GM12878 (cell line): ENCODE measurements around the gene CDC27. TPM values are rescaled to one million over a fixed set of nuclear protein-coding genes. Genes with fewer than 3 reads are reported as not detected.

Experiments used
- ATAC-seq: fragments of 200-7000 bp; cut with Tn5 transposase; 3 replicates; pipeline ENCODE4 v1.9.1; 2020; ENCODE audit warnings: mild to moderate bottlenecking, moderate library complexity
- BruUV-seq: library from RNA; stranded (reverse); fragments of 400-500 nt; replicated peaks from 2 replicates; lab custom pipeline; 2021; lab: Mats Ljungman, UMichigan
- CTCF ChIA-PET: fragments of 300-600 bp; sonication (Branson Sonifier 250); formaldehyde crosslinking; extraction: SDS; loops from one replicate; lab custom pipeline; 2021; ENCODE audit warnings: inconsistent platforms; lab: Yijun Ruan, JAX
- POLR2A ChIA-PET: fragments of 350-600 bp; formaldehyde crosslinking; extraction: SDS; loops from one replicate; lab custom pipeline; 2021; ENCODE audit warnings: inconsistent platforms; lab: Charles Lee
- RAD21 ChIA-PET: fragments of 300-600 bp; sonication (Branson Sonifier 250); formaldehyde crosslinking; loops from one replicate; lab custom pipeline; 2023; ENCODE audit warnings: antibody characterized with exemption; ENCODE audit not compliant: unreplicated experiment; lab: Charles Lee
- SMC1A ChIA-PET: fragments of 300-600 bp; sonication (Branson Sonifier 250); formaldehyde crosslinking; loops from one replicate; lab custom pipeline; 2023; ENCODE audit not compliant: unreplicated experiment, uncharacterized antibody; lab: Charles Lee
- DNase-seq: peaks from one replicate; pipeline ENCODE4 v3.0.0-alpha.2; 2011; ENCODE audit warnings: low read depth, low spot score
- FAIRE-seq: peaks from 3 replicates; lab custom pipeline; 2011; peaks lifted over from hg19 to GRCh38; lab: Jason Lieb, UNC
- H2AFZ ChIP-seq: 2 replicates; pipeline ENCODE4 v1.6.0; 2011; ENCODE audit warnings: low read depth, low read length, control low read depth; ENCODE audit not compliant: control insufficient read depth
- H3K27ac ChIP-seq: 2 replicates; pipeline ENCODE4 v1.5.1; 2011; ENCODE audit warnings: control low read depth; ENCODE audit not compliant: control insufficient read depth, insufficient read depth
- H3K27me3 ChIP-seq, 2 experiments: replicated peaks in 1 of 2; 2 replicates each; pipeline versions ENCODE4 v1.6.0 to v1.6.1; 2011; ENCODE audit warnings: low read length in 1 of 2; ENCODE audit not compliant: control insufficient read depth in 2 of 2, insufficient read depth in 2 of 2
- H3K36me3 ChIP-seq, 2 experiments: 2 replicates each; pipeline ENCODE4 v1.5.1; 2011; ENCODE audit warnings: low read length in 1 of 2; ENCODE audit not compliant: control insufficient read depth in 2 of 2, insufficient read depth in 2 of 2
- H3K4me1 ChIP-seq: 2 replicates; pipeline ENCODE4 v1.6.1; 2011; ENCODE audit warnings: mild to moderate bottlenecking, low read length, moderate library complexity, mixed read lengths; ENCODE audit not compliant: control insufficient read depth, insufficient read depth
- H3K4me2 ChIP-seq: 2 replicates; pipeline ENCODE4 v1.6.0; 2011; ENCODE audit warnings: control low read depth; ENCODE audit not compliant: control insufficient read depth, insufficient read depth
- H3K4me3 ChIP-seq: fragments of 200-600 bp; sonication (generic); 2 replicates; pipeline ENCODE4 v1.5.1; 2016
- H3K79me2 ChIP-seq: 2 replicates; pipeline ENCODE4 v1.6.0; 2011; ENCODE audit warnings: low read length; ENCODE audit not compliant: control insufficient read depth, insufficient read depth
- H3K9ac ChIP-seq: 2 replicates; pipeline ENCODE4 v1.8.0; 2011; ENCODE audit warnings: low read length, control low read depth, mixed read lengths; ENCODE audit not compliant: control insufficient read depth, insufficient read depth
- H3K9me3 ChIP-seq: replicated peaks from 3 replicates; pipeline ENCODE4 v1.5.1; 2011; ENCODE audit warnings: mild to moderate bottlenecking, low read length; ENCODE audit not compliant: control insufficient read depth, insufficient read depth
- H4K20me1 ChIP-seq: 2 replicates; pipeline ENCODE4 v1.6.0; 2011; ENCODE audit not compliant: control insufficient read depth, insufficient read depth
- ASH2L ChIP-seq: fragments of 300-600, 200-600 bp; sonication (generic); IDR thresholded peaks from 2 replicates; pipeline ENCODE4 v1.6.1; 2017; ENCODE audit warnings: low read depth, mild to moderate bottlenecking, borderline replicate concordance
- MEF2A ChIP-seq: IDR thresholded peaks from 2 replicates; pipeline ENCODE4 v1.6.1; 2011; ENCODE audit warnings: low read depth, mild to moderate bottlenecking, low read length, moderate library complexity; ENCODE audit not compliant: insufficient read depth
- MTA3 ChIP-seq: IDR thresholded peaks from 2 replicates; pipeline ENCODE4 v1.6.1; 2012; ENCODE audit warnings: low read length, inconsistent platforms, borderline replicate concordance
- NFXL1 ChIP-seq: fragments of 450-650 bp; IDR thresholded peaks from 2 replicates; pipeline ENCODE4 v1.6.1; 2017; ENCODE audit warnings: antibody characterized with exemption, mild to moderate bottlenecking, borderline replicate concordance
- POLR2AphosphoS2 ChIP-seq: IDR thresholded peaks from 2 replicates; pipeline ENCODE4 v1.6.1; 2011; ENCODE audit warnings: low read depth, mild to moderate bottlenecking, low read length, improper control_type of control experiment, moderate library complexity
- POU2F2 ChIP-seq: IDR thresholded peaks from 3 replicates; pipeline ENCODE4 v1.6.1; 2011; ENCODE audit warnings: low read depth, mild to moderate bottlenecking, low read length, borderline replicate concordance
- TBL1XR1 ChIP-seq: IDR thresholded peaks from 2 replicates; pipeline ENCODE4 v1.6.1; 2012; ENCODE audit warnings: low read depth, low read length, improper control_type of control experiment
- YY1 ChIP-seq: IDR thresholded peaks from 2 replicates; pipeline ENCODE4 v1.6.1; 2011; ENCODE audit warnings: low read depth, mild to moderate bottlenecking, low read length
- ZNF207 ChIP-seq: fragments of 450-650 bp; IDR thresholded peaks from 2 replicates; pipeline ENCODE4 v1.6.1; 2014; ENCODE audit warnings: antibody characterized with exemption, mild to moderate bottlenecking, borderline replicate concordance
- WGBS: methylation state at CpG from one replicate; pipeline ENCODE4 v1.1.6; 2016; ENCODE audit warnings: low lambda C conversion rate; ENCODE audit not compliant: insufficient replicate concordance, insufficient coverage; ENCODE audit errors: missing lambda C conversion rate; 5-methylcytosine and 5-hydroxymethylcytosine counted together
- in situ Hi-C: fragments of 300-500 bp; cut with MboI; formaldehyde crosslinking; loops from 9 replicates; pipeline ENCODE4 v1.14.3; 2018; ENCODE audit warnings: mixed read lengths
- intact Hi-C: fragments of 100-400 bp; cut with micrococcal nuclease; formaldehyde crosslinking; loops from one replicate; pipeline ENCODE4 v1.14.2; 2022; ENCODE audit not compliant: unreplicated experiment
- polyA plus RNA-seq, 11 experiments: library from polyadenylated mRNA; depleted of rRNA in 4 of 11; unstranded in 6 of 11; stranded (reverse) in 5 of 11; fragments of >200 nt; fragmentation: Nextera tagmentation in 4 of 11; fragmentation: Illumina TruSeq in 1 of 11; extraction: Ambion mirVana in 4 of 11; extraction: Trizol in 1 of 11; gene quantifications; 1 replicate in 1 of 11; 2 replicates in 10 of 11; pipeline versions ENCODE4 v1.2.1 to v1.2.3, GENCODE V29; 2011 to 2016; ENCODE audit warnings: inconsistent platforms in 2 of 11, missing spikeins in 2 of 11, low read depth in 1 of 11
- total RNA-seq, 4 experiments: library from RNA; depleted of rRNA in 3 of 4; stranded (reverse); fragments of >200 nt in 3 of 4; fragmentation: Illumina TruSeq in 1 of 4; extraction: Trizol in 1 of 4; gene quantifications; 2 replicates each; pipeline versions ENCODE4 v1.2.1 to v1.2.3, GENCODE V29; 2013 to 2021
- TF ChIP-seq, protein P1 (sequence below): fragments of 450-650 bp; IDR thresholded peaks from 2 replicates; pipeline ENCODE4 v1.6.1; 2014; ENCODE audit warnings: mild to moderate bottlenecking

The CDC27 gene
- total and polyA plus RNA-seq, 10 of the 15 experiments (the other 5 are each of a cell fraction or from before 2014, with no cell fraction given) = 23.2 to 138 (median 97.8) TPM

DNA sequence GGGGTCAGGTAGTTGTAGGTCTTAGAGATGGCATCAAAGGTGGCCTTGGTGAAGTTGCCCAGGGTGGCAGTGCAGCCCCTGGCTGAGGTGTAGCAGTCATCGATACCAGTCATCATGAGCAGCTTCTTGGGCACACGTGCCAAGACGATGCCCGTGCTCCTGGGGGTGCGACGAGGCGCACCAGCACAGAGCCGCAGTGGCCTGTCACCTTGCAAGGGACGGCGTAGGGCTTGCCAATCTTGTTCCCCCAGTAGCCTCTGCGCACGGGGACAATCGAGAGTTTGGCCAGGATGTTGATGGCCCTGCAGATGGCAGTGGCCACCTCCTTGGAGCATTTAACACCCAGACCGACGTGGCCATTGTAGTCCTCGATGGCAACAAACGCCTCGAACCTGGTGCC, 29.8 kb downstream of the CDC27 start:
- POLR2A ChIA-PET = interaction anchor here (0.6 kb wide), 1 partner anchor 44 kb away, joined by 3 read pairs; no protein-coding TSS in a partner anchor

DNA sequence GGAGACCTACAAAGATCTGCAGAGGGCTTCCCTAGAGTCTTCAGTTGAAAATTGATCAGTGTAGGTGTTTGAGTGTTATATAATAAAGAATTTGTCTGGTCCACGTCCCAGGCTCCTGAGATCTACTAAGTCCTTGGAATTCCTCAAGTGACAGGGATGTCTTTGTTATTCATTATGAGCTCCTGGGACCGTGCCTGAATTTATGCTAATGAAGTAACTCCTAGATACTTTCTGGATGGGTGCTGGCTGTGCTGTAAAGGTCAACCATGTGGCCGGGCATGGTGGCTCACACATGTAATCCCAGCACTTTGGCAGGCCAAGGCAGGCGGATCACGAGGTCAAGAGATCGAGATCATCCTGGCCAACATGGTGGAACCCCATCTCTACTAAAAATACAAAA, 43.7 kb downstream of the CDC27 start:
- BruUV-seq = no TSS peak
- DNase-seq (no peak), FAIRE-seq (no peak), ATAC-seq (no peak)
- in situ Hi-C loops = no loop called here
- 100% methylated on average over 5 of the region's 6 CpGs for WGBS
- ChIA-PET SMC1A (interaction anchor here (0.8 to 1.7 kb wide), 3 partner anchors 9 to 59 kb away, joined by 3 to 6 read pairs (median 4); no protein-coding TSS in a partner anchor), RAD21 (interaction anchor here (0.7 kb wide), 1 partner anchor 170 kb away, joined by 3 read pairs; no protein-coding TSS in a partner anchor), POLR2A (interaction anchor here (0.6 kb wide), 1 partner anchor 239 kb away, joined by 4 read pairs; no protein-coding TSS in a partner anchor), CTCF (interaction anchor here (0.9 to 1.8 kb wide), 4 partner anchors 10 to 84 kb away, joined by 3 to 4 read pairs (median 4); no protein-coding TSS in a partner anchor)
- intact Hi-C loops = no loop called here
- Histone ChIP-seq H3K79me2 (no peaks in the 10 kb centered on the region), H3K36me3 (peaks cover 2 to 26% of the 10 kb centered on the region in 2 experiments), H3K9me3 (no peaks in the 10 kb centered on the region), H3K4me1 (no peaks in the 10 kb centered on the region), H3K4me3 (no peak overlapping the region), H3K9ac (no peak overlapping the region), H2AFZ (no peak overlapping the region), H3K27me3 (no peaks in the 10 kb centered on the region), H3K27ac (no peak overlapping the region), H4K20me1 (no peaks in the 10 kb centered on the region)
- TF ChIP-seq ZNF207 (no peak), ASH2L (no peak), NFXL1 (no peak)
- TF ChIP-seq, all 136 proteins: peak for 0
- no peak overlapping the region for H3K4me2 ChIP-seq

More for the DNA sequence above, 29.8 kb downstream of the CDC27 start:
- no peak overlapping the region for H3K4me2 ChIP-seq
- no TSS peak for BruUV-seq
- TF ChIP-seq POU2F2 = no peak
- TF ChIP-seq POLR2AphosphoS2 = no peak
- TF ChIP-seq, protein P1, sequence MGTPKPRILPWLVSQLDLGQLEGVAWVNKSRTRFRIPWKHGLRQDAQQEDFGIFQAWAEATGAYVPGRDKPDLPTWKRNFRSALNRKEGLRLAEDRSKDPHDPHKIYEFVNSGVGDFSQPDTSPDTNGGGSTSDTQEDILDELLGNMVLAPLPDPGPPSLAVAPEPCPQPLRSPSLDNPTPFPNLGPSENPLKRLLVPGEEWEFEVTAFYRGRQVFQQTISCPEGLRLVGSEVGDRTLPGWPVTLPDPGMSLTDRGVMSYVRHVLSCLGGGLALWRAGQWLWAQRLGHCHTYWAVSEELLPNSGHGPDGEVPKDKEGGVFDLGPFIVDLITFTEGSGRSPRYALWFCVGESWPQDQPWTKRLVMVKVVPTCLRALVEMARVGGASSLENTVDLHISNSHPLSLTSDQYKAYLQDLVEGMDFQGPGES = no peak
- no peak for TF ChIP-seq TBL1XR1
- TF ChIP-seq MTA3 = no peak
- no peak for TF ChIP-seq YY1
- no peak for TF ChIP-seq MEF2A
- CTCF ChIA-PET = interaction anchor here (0.9 kb wide), 1 partner anchor 156 kb away, joined by 3 read pairs; no protein-coding TSS in a partner anchor
- H2AFZ ChIP-seq = no peak overlapping the region
- no peak overlapping the region for H3K27ac ChIP-seq
- no peak overlapping the region for H3K9ac ChIP-seq
- intact Hi-C loops (no loop called here), in situ Hi-C loops (no loop called here)
- no peaks in the 10 kb centered on the region for H4K20me1 ChIP-seq
- WGBS = 96% methylated on average over 18 of the region's 18 CpGs
- no peak overlapping the region for H3K4me3 ChIP-seq
- ATAC-seq (no peak), FAIRE-seq (no peak), DNase-seq (no peak)
- peaks cover 11 to 23% of the 10 kb centered on the region in 2 experiments for H3K36me3 ChIP-seq
- RAD21 ChIA-PET = no interaction called here
- no peaks in the 10 kb centered on the region; the same call in 1 of the 2 replicates for H3K79me2 ChIP-seq
- no peaks in the 10 kb centered on the region for H3K27me3 ChIP-seq
- SMC1A ChIA-PET = no interaction called here
- H3K9me3 ChIP-seq = no peaks in the 10 kb centered on the region
- peaks cover 3% of the 10 kb centered on the region for H3K4me1 ChIP-seq
